ENCODE measurements around the gene KRTAP3-3. TPM values are rescaled to one million over a fixed set of nuclear protein-coding genes. Genes with fewer than 3 reads are reported as not detected.

KRTAP3-3 gene
- total RNA-seq, 5 donors from 2014 or later (not counting 1 experiment from before 2014, with no cell fraction given) = not detected

- Histone ChIP-seq H3K4me1 (ENCODE audit: control insufficient read depth in 1 of 2, extremely low read depth in 1 of 2, insufficient read depth in 2 of 2, low read length in 2 of 2) (no peaks in the 10 kb centered on the region), H3K4me3 (ENCODE audit: control insufficient read depth in 1 of 2, extremely low read depth in 1 of 2, low read length in 1 of 2) (no peak overlapping the region), H3K9me3 (no peaks in the 10 kb centered on the region), H3K27ac (ENCODE audit: low read length) (no peak overlapping the region), H3K36me3 (ENCODE audit: control insufficient read depth in 2 of 2, extremely low read depth in 1 of 2, insufficient read depth in 1 of 2, low read length in 1 of 2) (no peaks in the 10 kb centered on the region), H3K27me3 (replicated peaks in 1 of 2; ENCODE audit: control insufficient read depth in 2 of 2, extremely low read depth in 1 of 2, insufficient read depth in 2 of 2, low read length in 1 of 2) (peaks cover 10 to 17% of the 10 kb centered on the region in 2 experiments)
- H3K36me3 Mint-ChIP-seq = no peaks in the 10 kb centered on the region
- WGBS (ENCODE audit: insufficient coverage) = 100% methylated on average over 3 of the region's 7 CpGs
- DNase-seq = no peak
- H3K4me3 Mint-ChIP-seq = no peak overlapping the region
- ATAC-seq (replicated peaks in 1 of 4) = no peak
- peaks cover 0 to 2% (median 0%) of the 10 kb centered on the region in 3 donors for H3K4me1 Mint-ChIP-seq
- no peak overlapping the region for H3K27ac Mint-ChIP-seq
- H3K9me3 Mint-ChIP-seq = no peaks in the 10 kb centered on the region
- peaks cover 56 to 82% of the 10 kb centered on the region in 2 donors for H3K27me3 Mint-ChIP-seq
- ChIA-PET POLR2A (interaction anchor here in 1 of 2 donors (0.7 kb wide), 1 partner anchor 18 kb away, joined by 5 read pairs; no protein-coding TSS in a partner anchor), CTCF (no interaction called here)
These were observed 43.8 kb downstream of the KRTAP3-3 start for GRCh38 chr17:40950176-40950575.

- DNase-seq (no peak), ATAC-seq (replicated peaks in 1 of 4) (no peak)
- Histone ChIP-seq H3K9me3 (no peaks in the 10 kb centered on the region), H3K36me3 (ENCODE audit: control insufficient read depth in 2 of 2, extremely low read depth in 1 of 2, insufficient read depth in 1 of 2, low read length in 1 of 2) (no peaks in the 10 kb centered on the region), H3K27me3 (replicated peaks in 1 of 2; ENCODE audit: control insufficient read depth in 2 of 2, extremely low read depth in 1 of 2, insufficient read depth in 2 of 2, low read length in 1 of 2) (peaks cover 10 to 20% of the 10 kb centered on the region in 2 experiments), H3K4me3 (ENCODE audit: control insufficient read depth in 1 of 2, extremely low read depth in 1 of 2, low read length in 1 of 2) (no peak overlapping the region), H3K27ac (ENCODE audit: low read length) (no peak overlapping the region), H3K4me1 (ENCODE audit: control insufficient read depth in 1 of 2, extremely low read depth in 1 of 2, insufficient read depth in 2 of 2, low read length in 2 of 2) (no peaks in the 10 kb centered on the region)
- Mint-ChIP-seq H3K36me3 (no peaks in the 10 kb centered on the region), H3K27me3 (peaks cover 61 to 81% of the 10 kb centered on the region in 2 donors), H3K9me3 (no peaks in the 10 kb centered on the region), H3K4me1 (peaks cover 0 to 2% (median 0%) of the 10 kb centered on the region in 3 donors), H3K4me3 (no peak overlapping the region), H3K27ac (no peak overlapping the region)
- 61% methylated on average over 10 of the region's 10 CpGs for WGBS (ENCODE audit: insufficient coverage)
- POLR2A ChIA-PET = interaction anchor here in 1 of 2 donors (0.7 kb wide), 1 partner anchor 17 kb away, joined by 5 read pairs; no protein-coding TSS in a partner anchor
- CTCF ChIA-PET = no interaction called here
These were observed 44.5 kb downstream of the KRTAP3-3 start for GRCh38 chr17:40949418-40949817.

GRCh38 chr17:40947929-40948328 lies 46.0 kb downstream of the KRTAP3-3 start:
- Histone ChIP-seq H3K4me3 (ENCODE audit: control insufficient read depth in 1 of 2, extremely low read depth in 1 of 2, low read length in 1 of 2) (no peak overlapping the region), H3K27me3 (replicated peaks in 1 of 2; ENCODE audit: control insufficient read depth in 2 of 2, extremely low read depth in 1 of 2, insufficient read depth in 2 of 2, low read length in 1 of 2) (peaks cover 10 to 20% of the 10 kb centered on the region in 2 experiments), H3K36me3 (ENCODE audit: control insufficient read depth in 2 of 2, extremely low read depth in 1 of 2, insufficient read depth in 1 of 2, low read length in 1 of 2) (no peaks in the 10 kb centered on the region), H3K9me3 (no peaks in the 10 kb centered on the region), H3K4me1 (ENCODE audit: control insufficient read depth in 1 of 2, extremely low read depth in 1 of 2, insufficient read depth in 2 of 2, low read length in 2 of 2) (no peaks in the 10 kb centered on the region), H3K27ac (ENCODE audit: low read length) (no peak overlapping the region)
- H3K4me1 Mint-ChIP-seq = peaks cover 0 to 2% (median 0%) of the 10 kb centered on the region in 3 donors
- no peak overlapping the region for H3K27ac Mint-ChIP-seq
- no CpG with 5 or more reads among the region's 2 CpGs for WGBS (ENCODE audit: insufficient coverage)
- no peak overlapping the region for H3K4me3 Mint-ChIP-seq
- no peak for DNase-seq
- ATAC-seq (replicated peaks in 1 of 4) = no peak
- ChIA-PET CTCF (no interaction called here), POLR2A (no interaction called here)
- peaks cover 65 to 77% of the 10 kb centered on the region in 2 donors for H3K27me3 Mint-ChIP-seq
- H3K36me3 Mint-ChIP-seq = no peaks in the 10 kb centered on the region
- H3K9me3 Mint-ChIP-seq = no peaks in the 10 kb centered on the region

GRCh38 chr17:40945414-40945813 lies 48.5 kb downstream of the KRTAP3-3 start:
- Mint-ChIP-seq H3K27me3 (peaks cover 60 to 68% of the 10 kb centered on the region in 2 donors), H3K4me1 (peaks cover 0 to 2% (median 0%) of the 10 kb centered on the region in 3 donors), H3K4me3 (no peak overlapping the region), H3K36me3 (no peaks in the 10 kb centered on the region), H3K27ac (no peak overlapping the region), H3K9me3 (no peaks in the 10 kb centered on the region)
- ChIA-PET CTCF (no interaction called here), POLR2A (no interaction called here)
- Histone ChIP-seq H3K27me3 (replicated peaks in 1 of 2; ENCODE audit: control insufficient read depth in 2 of 2, extremely low read depth in 1 of 2, insufficient read depth in 2 of 2, low read length in 1 of 2) (peaks cover 7 to 20% of the 10 kb centered on the region in 2 experiments), H3K27ac (ENCODE audit: low read length) (no peak overlapping the region), H3K9me3 (no peaks in the 10 kb centered on the region), H3K36me3 (ENCODE audit: control insufficient read depth in 2 of 2, extremely low read depth in 1 of 2, insufficient read depth in 1 of 2, low read length in 1 of 2) (no peaks in the 10 kb centered on the region), H3K4me1 (ENCODE audit: control insufficient read depth in 1 of 2, extremely low read depth in 1 of 2, insufficient read depth in 2 of 2, low read length in 2 of 2) (no peaks in the 10 kb centered on the region), H3K4me3 (ENCODE audit: control insufficient read depth in 1 of 2, extremely low read depth in 1 of 2, low read length in 1 of 2) (no peak overlapping the region)
- 78% methylated on average over 3 of the region's 6 CpGs for WGBS (ENCODE audit: insufficient coverage)
- DNase-seq = no peak
- ATAC-seq (replicated peaks in 1 of 4) = no peak

GRCh38 chr17:40944531-40944930 lies 49.4 kb downstream of the KRTAP3-3 start:
- Mint-ChIP-seq H3K4me1 (peaks cover 0 to 2% (median 0%) of the 10 kb centered on the region in 3 donors), H3K36me3 (no peaks in the 10 kb centered on the region), H3K9me3 (no peaks in the 10 kb centered on the region), H3K4me3 (no peak overlapping the region), H3K27ac (no peak overlapping the region), H3K27me3 (peaks cover 60 to 62% of the 10 kb centered on the region in 2 donors)
- Histone ChIP-seq H3K9me3 (no peaks in the 10 kb centered on the region), H3K4me1 (ENCODE audit: control insufficient read depth in 1 of 2, extremely low read depth in 1 of 2, insufficient read depth in 2 of 2, low read length in 2 of 2) (no peaks in the 10 kb centered on the region), H3K27ac (ENCODE audit: low read length) (no peak overlapping the region), H3K4me3 (ENCODE audit: control insufficient read depth in 1 of 2, extremely low read depth in 1 of 2, low read length in 1 of 2) (no peak overlapping the region), H3K36me3 (ENCODE audit: control insufficient read depth in 2 of 2, extremely low read depth in 1 of 2, insufficient read depth in 1 of 2, low read length in 1 of 2) (no peaks in the 10 kb centered on the region), H3K27me3 (replicated peaks in 1 of 2; ENCODE audit: control insufficient read depth in 2 of 2, extremely low read depth in 1 of 2, insufficient read depth in 2 of 2, low read length in 1 of 2) (peaks cover 5 to 20% of the 10 kb centered on the region in 2 experiments)
- ChIA-PET POLR2A (no interaction called here), CTCF (no interaction called here)
- DNase-seq = no peak
- WGBS (ENCODE audit: insufficient coverage) = no CpG with 5 or more reads among the region's 1 CpG
- ATAC-seq (replicated peaks in 1 of 4) = no peak

Other genes starting within 250 kb of the KRTAP3-3 start
- not detected for gene KRT25, start 238.8 kb downstream of the KRTAP3-3 start, total RNA-seq
- gene KRT26, start 222.0 kb downstream of the KRTAP3-3 start, total RNA-seq = not detected
- not detected for gene KRT27, start 211.6 kb downstream of the KRTAP3-3 start, total RNA-seq
- not detected for gene KRT28, start 194.2 kb downstream of the KRTAP3-3 start, total RNA-seq
- gene KRT10, start 171.6 kb downstream of the KRTAP3-3 start, total RNA-seq = 10 to 100 TPM; 27.2 to 35.3 (median 31.4) TPM
- gene KRT12, start 126.9 kb downstream of the KRTAP3-3 start, total RNA-seq = under 1 TPM in 1 of 5 donors, not detected in 4; 0.10 TPM
- under 1 TPM in 1 of 5 donors, not detected in 4; 0.47 TPM for gene KRT20, start 108.9 kb downstream of the KRTAP3-3 start, total RNA-seq
- gene KRT23, start 56.5 kb downstream of the KRTAP3-3 start, total RNA-seq = not detected
- gene KRT39, start 27.2 kb downstream of the KRTAP3-3 start, total RNA-seq = not detected
- not detected for gene KRT40, start 9.8 kb downstream of the KRTAP3-3 start, total RNA-seq
- not detected for gene KRTAP3-2, start 5.7 kb upstream of the KRTAP3-3 start, total RNA-seq
- gene KRTAP3-1, start 15.0 kb upstream of the KRTAP3-3 start, total RNA-seq = not detected
- gene KRTAP1-5, start 33.0 kb upstream of the KRTAP3-3 start, total RNA-seq = not detected
- gene KRTAP1-4, start 36.0 kb upstream of the KRTAP3-3 start, total RNA-seq = not detected
- not detected for gene KRTAP1-3, start 40.7 kb upstream of the KRTAP3-3 start, total RNA-seq
- gene KRTAP1-1, start 47.3 kb upstream of the KRTAP3-3 start, total RNA-seq = not detected
- not detected for gene KRTAP2-1, start 53.2 kb upstream of the KRTAP3-3 start, total RNA-seq
- not detected for gene KRTAP2-2, start 61.1 kb upstream of the KRTAP3-3 start, total RNA-seq
- not detected for gene KRTAP2-3, start 66.0 kb upstream of the KRTAP3-3 start, total RNA-seq
- gene KRTAP2-4, start 71.7 kb upstream of the KRTAP3-3 start, total RNA-seq = not detected
- not detected for gene KRTAP4-7, start 90.0 kb upstream of the KRTAP3-3 start, total RNA-seq
- not detected for gene KRTAP4-8, start 104.0 kb upstream of the KRTAP3-3 start, total RNA-seq
- gene KRTAP4-16, start 108.0 kb upstream of the KRTAP3-3 start, total RNA-seq = not detected
- gene KRTAP4-9, start 111.2 kb upstream of the KRTAP3-3 start, total RNA-seq = not detected
- not detected for gene KRTAP4-11, start 124.2 kb upstream of the KRTAP3-3 start, total RNA-seq
- not detected for gene KRTAP4-12, start 130.0 kb upstream of the KRTAP3-3 start, total RNA-seq
- not detected for gene KRTAP4-6, start 146.4 kb upstream of the KRTAP3-3 start, total RNA-seq
- gene KRTAP4-5, start 155.7 kb upstream of the KRTAP3-3 start, total RNA-seq = not detected
- gene KRTAP4-4, start 166.6 kb upstream of the KRTAP3-3 start, total RNA-seq = not detected
- not detected for gene KRTAP4-3, start 174.1 kb upstream of the KRTAP3-3 start, total RNA-seq
- not detected for gene KRTAP4-2, start 184.1 kb upstream of the KRTAP3-3 start, total RNA-seq
- not detected for gene KRTAP4-1, start 190.7 kb upstream of the KRTAP3-3 start, total RNA-seq
- not detected for gene KRTAP9-1, start 195.7 kb upstream of the KRTAP3-3 start, total RNA-seq
- not detected for gene KRTAP9-2, start 232.5 kb upstream of the KRTAP3-3 start, total RNA-seq
- not detected for gene KRTAP9-3, start 238.3 kb upstream of the KRTAP3-3 start, total RNA-seq
- gene KRTAP9-8, start 243.8 kb upstream of the KRTAP3-3 start, total RNA-seq = not detected

All from T-cell (primary cell).